OCI-LY3 (cell line): Measurements from ENCODE around the gene SLC34A1.

ENCODE experiments used
- H2AFZ ChIP-seq: fragments of 200-600, 300-600 bp; shearing (Covaris generic); 2 replicates; pipeline ENCODE4 v1.6.0; 2014; ENCODE audit warnings: antibody characterized with exemption, low read depth, low read length
- H3K27ac ChIP-seq: fragments of 200-600, 300-600 bp; sonication (generic); 2 replicates; pipeline ENCODE4 v1.5.1; 2014; ENCODE audit warnings: mild to moderate bottlenecking, low read length, moderate library complexity, mixed read lengths
- H3K27me3 ChIP-seq: fragments of 200-600, 300-600 bp; sonication (generic); 2 replicates; pipeline ENCODE4 v1.6.1; 2014; ENCODE audit warnings: low read depth, low read length, mixed read lengths
- H3K36me3 ChIP-seq: fragments of 200-600, 300-600 bp; sonication (generic); replicated peaks from 2 replicates; pipeline ENCODE3; 2014; ENCODE audit warnings: low read depth, low read length, mixed read lengths
- H3K4me1 ChIP-seq: fragments of 300-600, 200-600 bp; sonication (generic); 2 replicates; pipeline ENCODE4 v1.6.1; 2014; ENCODE audit warnings: low read length, mixed read lengths
- H3K4me2 ChIP-seq: fragments of 200-600, 300-600 bp; sonication (generic); 2 replicates; pipeline ENCODE4 v1.6.1; 2014; ENCODE audit warnings: low read length, mixed read lengths
- H3K4me3 ChIP-seq: fragments of 300-600, 200-600 bp; sonication (generic); 2 replicates; pipeline ENCODE4 v1.5.1; 2014; ENCODE audit warnings: antibody characterized with exemption, mild to moderate bottlenecking, low read length, moderate library complexity
- H3K79me2 ChIP-seq: fragments of 300-600, 200-600 bp; shearing (Covaris generic); 2 replicates; pipeline ENCODE4 v1.6.1; 2014; ENCODE audit warnings: mild to moderate bottlenecking, low read length, mixed read lengths
- H3K9ac ChIP-seq: fragments of 300-600, 200-600 bp; shearing (Covaris generic); 2 replicates; pipeline ENCODE4 v1.6.0; 2014; ENCODE audit warnings: mild to moderate bottlenecking, low read length, moderate library complexity
- H3K9me3 ChIP-seq: fragments of 200-600, 300-600 bp; shearing (Covaris generic); 2 replicates; pipeline ENCODE4 v1.6.1; 2014; ENCODE audit warnings: low read length, mixed read lengths; ENCODE audit not compliant: insufficient read depth
- H4K20me1 ChIP-seq: fragments of 200-600, 300-600 bp; sonication (generic); 2 replicates; pipeline ENCODE4 v1.6.1; 2016; ENCODE audit warnings: low read length, mixed read lengths; ENCODE audit not compliant: insufficient read depth
- EZH2phosphoT487 ChIP-seq: fragments of 200-600 bp; shearing (Covaris generic); IDR thresholded peaks from 2 replicates; pipeline ENCODE4 v1.6.1; 2018; ENCODE audit warnings: antibody characterized with exemption, mixed run types, low read depth
- TF ChIP-seq, protein P1 (sequence below): fragments of 200-600, 300-600 bp; sonication (generic); IDR thresholded peaks from 2 replicates; pipeline ENCODE4 v1.5.1; 2014; ENCODE audit warnings: antibody characterized with exemption, low read length, low read depth

SLC34A1 gene

DNA sequence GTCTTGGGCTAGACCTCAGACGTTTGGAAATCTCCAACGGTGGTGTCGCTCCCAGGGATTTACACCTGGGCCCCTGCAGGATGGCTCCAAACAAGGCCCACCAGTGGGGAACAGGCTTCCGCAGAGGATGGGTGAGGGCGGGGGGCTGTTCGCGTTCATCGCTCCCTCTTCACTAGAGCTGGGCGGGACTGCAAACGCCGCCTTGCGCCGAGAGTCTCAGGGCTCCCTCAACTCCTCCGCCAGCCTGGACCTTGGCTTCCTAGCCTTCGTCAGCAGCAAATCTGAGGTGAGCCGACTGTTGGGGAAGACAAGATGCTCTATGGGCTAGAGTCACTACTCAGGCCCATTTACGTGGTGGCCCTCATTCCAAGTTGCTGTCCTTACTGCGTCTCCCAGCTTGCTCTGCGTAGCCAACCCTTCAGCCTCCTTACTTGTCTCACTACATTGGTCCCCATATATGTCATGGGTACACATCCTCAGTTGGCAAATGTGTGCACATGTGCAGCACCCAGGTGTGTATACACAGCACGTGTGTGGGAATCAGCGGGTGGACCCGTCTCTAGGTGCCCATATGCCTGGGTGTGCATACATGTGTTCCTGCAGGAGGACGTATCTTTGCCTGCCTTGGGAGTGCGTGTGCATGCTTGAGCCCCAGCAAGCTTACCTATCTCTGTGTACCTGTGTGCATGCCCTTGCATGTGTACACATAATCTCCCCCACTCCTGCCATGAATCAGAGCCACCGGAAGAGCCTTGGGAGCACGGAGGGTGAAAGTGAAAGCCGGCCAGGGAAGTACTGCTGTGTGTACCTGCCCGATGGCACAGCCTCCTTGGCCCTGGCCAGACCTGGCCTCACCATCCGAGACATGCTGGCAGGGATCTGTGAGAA, 16.0 kb upstream of the SLC34A1 start:
- Histone ChIP-seq H3K79me2 (no peaks in the 10 kb centered on the region), H3K27ac (no peak overlapping the region), H2AFZ (no peak overlapping the region), H3K4me2 (no peak overlapping the region), H3K36me3 (peaks cover 6% of the 10 kb centered on the region), H3K27me3 (no peaks in the 10 kb centered on the region), H3K9ac (no peak overlapping the region), H4K20me1 (peaks cover 14% of the 10 kb centered on the region), H3K4me1 (peaks cover 50% of the 10 kb centered on the region), H3K4me3 (no peak overlapping the region), H3K9me3 (no peaks in the 10 kb centered on the region)
- TF ChIP-seq EZH2phosphoT487: no peak
- TF ChIP-seq, protein P1, sequence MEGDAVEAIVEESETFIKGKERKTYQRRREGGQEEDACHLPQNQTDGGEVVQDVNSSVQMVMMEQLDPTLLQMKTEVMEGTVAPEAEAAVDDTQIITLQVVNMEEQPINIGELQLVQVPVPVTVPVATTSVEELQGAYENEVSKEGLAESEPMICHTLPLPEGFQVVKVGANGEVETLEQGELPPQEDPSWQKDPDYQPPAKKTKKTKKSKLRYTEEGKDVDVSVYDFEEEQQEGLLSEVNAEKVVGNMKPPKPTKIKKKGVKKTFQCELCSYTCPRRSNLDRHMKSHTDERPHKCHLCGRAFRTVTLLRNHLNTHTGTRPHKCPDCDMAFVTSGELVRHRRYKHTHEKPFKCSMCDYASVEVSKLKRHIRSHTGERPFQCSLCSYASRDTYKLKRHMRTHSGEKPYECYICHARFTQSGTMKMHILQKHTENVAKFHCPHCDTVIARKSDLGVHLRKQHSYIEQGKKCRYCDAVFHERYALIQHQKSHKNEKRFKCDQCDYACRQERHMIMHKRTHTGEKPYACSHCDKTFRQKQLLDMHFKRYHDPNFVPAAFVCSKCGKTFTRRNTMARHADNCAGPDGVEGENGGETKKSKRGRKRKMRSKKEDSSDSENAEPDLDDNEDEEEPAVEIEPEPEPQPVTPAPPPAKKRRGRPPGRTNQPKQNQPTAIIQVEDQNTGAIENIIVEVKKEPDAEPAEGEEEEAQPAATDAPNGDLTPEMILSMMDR: no peak

DNA sequence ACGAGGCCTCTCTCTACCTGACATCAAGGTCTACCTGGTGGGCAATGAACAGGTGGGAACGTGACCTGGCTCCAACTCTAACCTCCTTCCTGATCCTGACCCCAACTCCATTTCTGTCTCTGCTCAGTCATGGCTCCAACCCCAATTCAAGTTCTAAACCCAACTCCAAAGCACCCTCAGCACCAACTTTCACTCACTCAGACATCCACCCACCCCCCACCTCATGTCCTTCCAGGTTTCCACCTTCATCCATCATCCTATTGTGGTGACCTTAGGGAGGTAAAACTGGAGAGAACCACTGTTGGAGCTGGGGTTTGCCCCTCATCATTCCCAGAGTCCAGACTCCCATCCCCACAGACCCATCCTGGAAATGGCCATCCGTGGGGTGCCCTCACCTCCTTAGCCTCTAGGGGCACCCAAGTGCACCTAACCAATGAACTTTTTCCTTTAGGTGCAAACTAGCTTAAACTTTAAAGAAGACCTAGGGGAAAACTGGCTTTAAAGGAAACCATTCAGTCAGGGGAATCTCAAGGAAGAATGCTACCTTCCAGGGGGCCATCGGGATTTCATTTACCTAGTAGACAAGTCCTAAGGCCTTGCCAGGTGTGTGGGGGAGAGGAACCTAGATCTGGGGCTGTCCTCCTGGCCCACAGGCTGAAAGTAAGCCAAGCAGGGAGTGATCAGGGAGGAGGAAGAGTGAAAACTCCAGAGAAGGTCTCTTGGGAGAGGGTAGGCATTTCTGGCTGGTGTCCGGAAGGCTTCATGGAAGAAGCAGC, 15.2 kb upstream of the SLC34A1 start:
- Histone ChIP-seq H3K27ac (no peak overlapping the region), H2AFZ (no peak overlapping the region), H3K9me3 (no peaks in the 10 kb centered on the region), H3K4me2 (no peak overlapping the region), H3K9ac (no peak overlapping the region), H3K79me2 (no peaks in the 10 kb centered on the region), H3K36me3 (peaks cover 6% of the 10 kb centered on the region), H4K20me1 (peaks cover 14% of the 10 kb centered on the region), H3K4me3 (no peak overlapping the region), H3K4me1 (peaks cover 42% of the 10 kb centered on the region), H3K27me3 (no peaks in the 10 kb centered on the region)
- TF ChIP-seq, protein P1: peak; percentile 80
- no peak for TF ChIP-seq EZH2phosphoT487

DNA sequence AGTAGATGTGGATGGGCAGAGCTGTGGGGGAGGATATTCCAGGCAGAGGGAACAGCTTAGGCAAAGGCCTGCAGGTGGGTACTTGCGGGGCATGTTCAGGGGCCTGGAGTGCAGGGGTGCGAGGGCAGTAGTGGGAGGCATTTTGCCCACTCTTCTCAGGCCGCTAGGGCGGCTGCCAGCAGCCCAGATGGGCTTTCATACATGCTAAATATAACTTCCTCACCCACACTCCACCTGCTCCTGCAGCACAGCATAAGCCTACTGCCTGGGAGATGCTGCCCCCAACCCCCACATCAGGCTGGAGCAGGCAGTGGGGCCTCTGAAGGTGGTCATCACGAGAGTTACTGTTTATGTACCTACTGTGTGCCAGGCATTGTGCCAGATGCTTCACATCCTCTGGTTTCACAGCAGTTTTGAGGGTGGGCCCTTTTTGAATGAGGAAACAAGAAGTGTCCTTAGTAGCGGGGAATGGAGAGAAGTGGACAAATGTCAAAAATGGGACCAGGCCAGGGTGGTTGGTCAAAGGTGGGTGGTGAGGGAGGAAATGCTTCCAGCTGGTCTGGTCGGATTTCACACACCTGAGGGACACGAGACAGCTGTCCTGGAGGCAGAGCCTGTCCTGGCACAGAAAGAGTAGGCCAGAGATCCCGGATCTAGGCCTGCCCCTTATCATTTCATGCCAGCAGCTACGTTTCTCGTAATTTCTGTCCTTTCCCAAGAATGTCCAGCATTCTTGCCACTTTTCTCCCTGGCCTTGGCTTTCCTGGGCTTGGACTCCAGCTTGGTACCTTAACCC, 14.4 kb upstream of the SLC34A1 start:
- peaks cover 6% of the 10 kb centered on the region for H3K36me3 ChIP-seq
- no peak for TF ChIP-seq EZH2phosphoT487
- TF ChIP-seq, protein P1: no peak
- no peak overlapping the region for H2AFZ ChIP-seq
- H3K79me2 ChIP-seq: no peaks in the 10 kb centered on the region
- no peak overlapping the region for H3K4me3 ChIP-seq
- peaks cover 34% of the 10 kb centered on the region for H3K4me1 ChIP-seq
- no peak overlapping the region for H3K4me2 ChIP-seq
- no peaks in the 10 kb centered on the region for H3K9me3 ChIP-seq
- H4K20me1 ChIP-seq: peaks cover 12% of the 10 kb centered on the region
- no peak overlapping the region for H3K9ac ChIP-seq
- no peaks in the 10 kb centered on the region for H3K27me3 ChIP-seq
- H3K27ac ChIP-seq: no peak overlapping the region
